OCI-LY7 (cell line): ENCODE data around the gene SGMS1. TPM values are rescaled to one million over a fixed set of nuclear protein-coding genes. Genes with fewer than 3 reads are reported as not detected.

Source experiments
- BruUV-seq: library from RNA; stranded (reverse); fragments of 400-500 nt; replicated peaks from 2 replicates; lab custom pipeline; 2021; lab: Mats Ljungman, UMichigan
- CTCF ChIA-PET: fragments of 300-600 bp; sonication (Branson Sonifier 250); formaldehyde crosslinking; loops from one replicate; lab custom pipeline; 2022; ENCODE audit warnings: antibody characterized with exemption; ENCODE audit not compliant: unreplicated experiment; lab: Charles Lee
- POLR2A ChIA-PET: fragments of 300-600 bp; sonication (Branson Sonifier 250); formaldehyde crosslinking; loops from one replicate; lab custom pipeline; 2022; ENCODE audit warnings: antibody characterized with exemption; lab: Charles Lee
- DNase-seq: peaks from one replicate; pipeline ENCODE4 v3.0.0-alpha.2; 2015; ENCODE audit warnings: low spot score
- H2AFZ ChIP-seq: fragments of 200-600 bp; sonication (generic), shearing (Covaris generic); 2 replicates; pipeline ENCODE4 v1.6.1; 2014; ENCODE audit warnings: mild to moderate bottlenecking, antibody characterized with exemption, low read length, moderate library complexity
- H3K27ac ChIP-seq: fragments of 200-600 bp; sonication (generic); 2 replicates; pipeline ENCODE4 v1.5.1; 2014; ENCODE audit warnings: mixed run types, low read depth, mild to moderate bottlenecking, moderate library complexity, low read length, inconsistent platforms; ENCODE audit not compliant: poor library complexity, severe bottlenecking
- H3K36me3 ChIP-seq: fragments of 200-600 bp; sonication (generic); 2 replicates; pipeline ENCODE4 v1.6.1; 2014; ENCODE audit warnings: mild to moderate bottlenecking, antibody characterized with exemption, low read length, moderate library complexity, mixed read lengths; ENCODE audit not compliant: insufficient read depth
- H3K4me1 ChIP-seq: fragments of 200-600 bp; sonication (generic); 2 replicates; pipeline ENCODE4 v1.5.1; 2014; ENCODE audit warnings: mild to moderate bottlenecking, low read length; ENCODE audit not compliant: insufficient read depth, poor library complexity, severe bottlenecking
- H3K4me2 ChIP-seq: fragments of 200-600 bp; sonication (generic); 2 replicates; pipeline ENCODE4 v1.6.1; 2014; ENCODE audit warnings: mild to moderate bottlenecking, low read length
- H3K4me3 ChIP-seq: fragments of 200-600 bp; sonication (generic); 2 replicates; pipeline ENCODE4 v1.5.1; 2014; ENCODE audit warnings: mild to moderate bottlenecking, low read depth, low read length; ENCODE audit not compliant: poor library complexity, severe bottlenecking
- H3K79me2 ChIP-seq: fragments of 200-600 bp; sonication (generic); 2 replicates; pipeline ENCODE4 v1.6.1; 2016; ENCODE audit warnings: low read depth, mild to moderate bottlenecking, low read length, moderate library complexity, mixed read lengths; ENCODE audit not compliant: insufficient read depth
- H3K9me2 ChIP-seq: fragments of 200-600 bp; sonication (generic); 2 replicates; pipeline ENCODE4 v1.6.1; 2016; ENCODE audit warnings: mild to moderate bottlenecking, low read length, mixed read lengths; ENCODE audit not compliant: insufficient read depth
- H3K9me3 ChIP-seq: fragments of 200-600 bp; sonication (generic); 2 replicates; pipeline ENCODE4 v1.6.1; 2014; ENCODE audit warnings: mild to moderate bottlenecking, mixed run types, low read length, mixed read lengths
- H4K20me1 ChIP-seq: fragments of 200-600 bp; sonication (generic); 2 replicates; pipeline ENCODE4 v1.6.1; 2014; ENCODE audit warnings: mild to moderate bottlenecking, antibody characterized with exemption, low read length, moderate library complexity, mixed read lengths; ENCODE audit not compliant: insufficient read depth
- EZH2phosphoT487 ChIP-seq: fragments of 200-600 bp; sonication (generic); IDR thresholded peaks from 2 replicates; pipeline ENCODE4 v1.6.1; 2018; ENCODE audit warnings: low read depth, borderline replicate concordance, mild to moderate bottlenecking, mixed run types, antibody characterized with exemption, low read length, moderate library complexity, mixed read lengths
- intact Hi-C: fragments of 100-400 bp; cut with micrococcal nuclease; formaldehyde crosslinking; loops from one replicate; pipeline ENCODE4 v1.10.0; 2022; ENCODE audit not compliant: unreplicated experiment
- total RNA-seq, 2 experiments: library from RNA; depleted of rRNA in 1 of 2; stranded (reverse); fragments of >200 nt in 1 of 2; shearing (Covaris generic) in 1 of 2; gene quantifications; 2 replicates each; pipeline ENCODE4 v1.2.3, GENCODE V29; 2014 to 2022
- TF ChIP-seq, protein P1 (sequence below): fragments of 200-600 bp; sonication (generic); conservative IDR thresholded peaks from 2 replicates; pipeline ENCODE4 v1.5.1; 2014; ENCODE audit warnings: mild to moderate bottlenecking, antibody characterized with exemption, low read length, moderate library complexity, mixed read lengths

Gene SGMS1
- total RNA-seq, 2 experiments from 2014 or later: 45.4 to 57.5 TPM

DNA sequence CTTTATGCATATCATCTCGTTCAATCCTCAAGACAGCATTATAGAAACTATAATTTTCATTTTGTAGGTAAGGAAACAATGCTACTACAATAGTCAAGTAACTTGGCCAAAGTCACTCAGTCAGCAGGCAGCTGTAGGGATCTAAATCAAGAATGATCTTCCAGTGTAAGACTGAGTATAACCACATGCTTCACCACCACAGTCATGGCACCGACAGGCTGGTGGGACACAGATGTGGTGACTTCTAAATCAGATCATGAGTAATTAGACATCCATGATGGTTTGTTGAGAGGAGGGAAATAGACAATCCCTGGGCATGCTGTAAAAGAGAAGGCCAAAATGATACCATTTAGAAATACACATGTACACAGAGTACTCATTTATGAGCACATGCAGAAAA, 288.4 kb downstream of the SGMS1 start:
- intact Hi-C loops: no loop called here

DNA sequence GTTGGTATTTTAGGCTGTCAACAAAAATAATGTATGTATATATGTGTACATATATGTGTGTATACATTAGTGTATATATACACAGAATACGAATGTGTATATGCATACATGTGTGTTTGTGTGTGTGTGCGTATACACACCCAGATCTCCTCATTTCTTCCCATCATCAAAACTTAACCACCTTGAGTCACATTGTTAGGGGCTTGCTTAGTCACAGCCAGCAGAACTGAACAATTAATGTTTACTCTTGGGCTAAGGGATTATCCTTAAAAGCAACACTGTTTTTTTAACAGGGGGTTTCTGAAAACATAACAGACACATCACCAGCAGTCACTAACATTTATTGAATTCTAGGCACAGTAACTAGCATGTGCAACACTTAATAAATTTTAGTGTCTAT, 289.5 kb downstream of the SGMS1 start:
- Histone ChIP-seq H3K79me2 (no peaks in the 10 kb centered on the region), H3K36me3 (peaks cover 54% of the 10 kb centered on the region), H3K4me2 (no peak overlapping the region), H3K9me3 (no peaks in the 10 kb centered on the region), H3K9me2 (no peaks in the 10 kb centered on the region), H3K4me3 (no peak overlapping the region), H4K20me1 (0 out of 2 replicates have a peak, but pooled peaks cover 3% of the 10 kb centered on the region), H3K27ac (no peak overlapping the region), H2AFZ (no peak overlapping the region), H3K4me1 (no peaks in the 10 kb centered on the region)
- ChIA-PET CTCF (no interaction called here), POLR2A (interaction anchor here (0.6 kb wide), 1 partner anchor 48 kb away, joined by 4 read pairs; no protein-coding TSS in a partner anchor)
- TF ChIP-seq EZH2phosphoT487: no peak
- TF ChIP-seq, protein P1, sequence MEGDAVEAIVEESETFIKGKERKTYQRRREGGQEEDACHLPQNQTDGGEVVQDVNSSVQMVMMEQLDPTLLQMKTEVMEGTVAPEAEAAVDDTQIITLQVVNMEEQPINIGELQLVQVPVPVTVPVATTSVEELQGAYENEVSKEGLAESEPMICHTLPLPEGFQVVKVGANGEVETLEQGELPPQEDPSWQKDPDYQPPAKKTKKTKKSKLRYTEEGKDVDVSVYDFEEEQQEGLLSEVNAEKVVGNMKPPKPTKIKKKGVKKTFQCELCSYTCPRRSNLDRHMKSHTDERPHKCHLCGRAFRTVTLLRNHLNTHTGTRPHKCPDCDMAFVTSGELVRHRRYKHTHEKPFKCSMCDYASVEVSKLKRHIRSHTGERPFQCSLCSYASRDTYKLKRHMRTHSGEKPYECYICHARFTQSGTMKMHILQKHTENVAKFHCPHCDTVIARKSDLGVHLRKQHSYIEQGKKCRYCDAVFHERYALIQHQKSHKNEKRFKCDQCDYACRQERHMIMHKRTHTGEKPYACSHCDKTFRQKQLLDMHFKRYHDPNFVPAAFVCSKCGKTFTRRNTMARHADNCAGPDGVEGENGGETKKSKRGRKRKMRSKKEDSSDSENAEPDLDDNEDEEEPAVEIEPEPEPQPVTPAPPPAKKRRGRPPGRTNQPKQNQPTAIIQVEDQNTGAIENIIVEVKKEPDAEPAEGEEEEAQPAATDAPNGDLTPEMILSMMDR: no peak
- BruUV-seq: no TSS peak
- intact Hi-C loops: no loop called here
- no peak for DNase-seq

More for the DNA sequence above, 288.4 kb downstream of the SGMS1 start:
- no TSS peak for BruUV-seq
- H3K9me3 ChIP-seq: no peaks in the 10 kb centered on the region
- no peak for DNase-seq
- H3K4me1 ChIP-seq: no peaks in the 10 kb centered on the region
- H3K9me2 ChIP-seq: no peaks in the 10 kb centered on the region
- H2AFZ ChIP-seq: no peak overlapping the region
- H4K20me1 ChIP-seq: 0 out of 2 replicates have a peak, but pooled peaks cover 3% of the 10 kb centered on the region
- H3K27ac ChIP-seq: no peak overlapping the region
- H3K4me2 ChIP-seq: no peak overlapping the region
- ChIA-PET CTCF (no interaction called here), POLR2A (no interaction called here)
- H3K4me3 ChIP-seq: no peak overlapping the region
- peaks cover 65% of the 10 kb centered on the region for H3K36me3 ChIP-seq
- TF ChIP-seq, protein P1: no peak
- no peak for TF ChIP-seq EZH2phosphoT487
- H3K79me2 ChIP-seq: peaks cover 6% of the 10 kb centered on the region; the same call in 1 of the 2 replicates

DNA sequence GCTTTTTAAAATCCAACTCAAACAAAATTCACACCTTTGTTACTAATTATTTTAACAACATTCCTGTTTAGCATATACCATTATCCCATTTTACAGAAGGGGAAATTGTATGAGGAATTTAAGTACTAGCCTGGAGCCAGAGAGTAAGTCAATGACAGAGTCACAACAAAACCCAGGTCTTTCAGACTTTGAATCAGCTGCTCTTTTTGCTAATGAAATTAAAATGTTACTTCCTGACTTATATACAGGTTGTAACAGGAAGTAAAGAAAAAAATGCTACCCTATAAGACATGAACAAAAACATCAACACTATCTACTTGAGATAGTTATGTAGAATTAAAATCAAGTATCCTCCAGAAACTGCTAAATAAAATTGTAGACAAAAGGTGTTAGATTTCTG, 289.9 kb downstream of the SGMS1 start:
- DNase-seq: no peak
- Histone ChIP-seq H3K4me1 (no peaks in the 10 kb centered on the region), H2AFZ (no peak overlapping the region), H3K27ac (no peak overlapping the region), H3K36me3 (peaks cover 50% of the 10 kb centered on the region), H3K9me2 (no peaks in the 10 kb centered on the region), H3K79me2 (no peaks in the 10 kb centered on the region), H3K9me3 (no peaks in the 10 kb centered on the region), H3K4me2 (no peak overlapping the region), H3K4me3 (no peak overlapping the region), H4K20me1 (0 out of 2 replicates have a peak, but pooled peaks cover 3% of the 10 kb centered on the region)
- CTCF ChIA-PET: no interaction called here
- TF ChIP-seq, protein P1: no peak
- TF ChIP-seq EZH2phosphoT487: no peak
- intact Hi-C loops: no loop called here
- BruUV-seq: no TSS peak
- POLR2A ChIA-PET: interaction anchor here (0.6 kb wide), 1 partner anchor 48 kb away, joined by 4 read pairs; no protein-coding TSS in a partner anchor
